Esophagus muscularis mucosa (tissue), 4 donors: ENCODE results near the gene ANKS3. TPM values are rescaled to one million over a fixed set of nuclear protein-coding genes. Genes with fewer than 3 reads are reported as not detected.
"Not testable (repeated sequence)": the region's sequence is repeated elsewhere in the genome, so short reads cannot be mapped to it uniquely, and the experiment has no call there.

Source experiments
- DNase-seq: peaks from one replicate; pipeline ENCODE4 v3.0.0-alpha.2; 2017; ENCODE audit errors: extremely low spot score
- H3K27ac ChIP-seq, 4 donors: fragments of 200-600 bp; sonication (generic); replicated peaks in 1 of 4; 1 replicate in 3 of 4; 2 replicates in 1 of 4; pipeline ENCODE4 v1.5.1; 2016 to 2019; ENCODE audit warnings: mild to moderate bottlenecking in 1 of 4
- H3K27me3 ChIP-seq, 4 donors: fragments of 200-600 bp; sonication (generic); one replicate each; pipeline versions ENCODE4 v1.5.1 to v1.6.0; 2016 to 2019
- H3K36me3 ChIP-seq, 4 donors: fragments of 200-600 bp; sonication (generic); one replicate each; pipeline ENCODE4 v1.5.1; 2016 to 2019
- H3K4me1 ChIP-seq, 4 donors: fragments of 200-600 bp; sonication (generic); one replicate each; pipeline ENCODE4 v1.5.1; 2016 to 2019
- H3K4me3 ChIP-seq, 4 donors: fragments of 200-600 bp; sonication (generic); 1 replicate in 2 of 4; 2 replicates in 2 of 4; pipeline ENCODE4 v1.5.1; 2016 to 2019; ENCODE audit warnings: mild to moderate bottlenecking in 4 of 4, moderate library complexity in 1 of 4
- H3K9me3 ChIP-seq, 4 donors: fragments of 200-600 bp; sonication (generic); 1 replicate in 3 of 4; 2 replicates in 1 of 4; pipeline ENCODE4 v1.5.1; 2016 to 2019
- EP300 ChIP-seq: sonication (generic); formaldehyde crosslinking; IDR thresholded peaks from one replicate; pipeline ENCODE4 v1.6.1; 2017; ENCODE audit warnings: antibody characterized with exemption
- POLR2A ChIP-seq: fragments of 450-650 bp; IDR thresholded peaks from one replicate; pipeline ENCODE4 v1.6.1; 2017; ENCODE audit warnings: antibody characterized with exemption, moderate library complexity, mild to moderate bottlenecking, low read depth
- POLR2AphosphoS5 ChIP-seq, 2 donors: sonication (generic); formaldehyde crosslinking; IDR thresholded peaks; one replicate each; pipeline ENCODE4 v1.6.1; 2017; ENCODE audit warnings: antibody characterized with exemption in 2 of 2
- WGBS: methylation state at CpG from one replicate; pipeline ENCODE4 v1.1.5; 2018; 5-methylcytosine and 5-hydroxymethylcytosine counted together
- intact Hi-C: fragments of 100-400 bp; cut with DNase I; formaldehyde crosslinking; loops from one replicate; pipeline ENCODE4 v1.15.1; 2023
- total RNA-seq, 4 donors: library from RNA; depleted of rRNA; stranded (reverse); fragments of >200 nt; gene quantifications; one replicate each; pipeline versions ENCODE4 v1.1.0 to v1.2.1, GENCODE V29; 2016
- TF ChIP-seq, protein P1 (sequence below), 3 experiments: fragments of 200-600 bp in 2 of 3; fragments of 450-650 bp in 1 of 3; sonication (generic) in 2 of 3; IDR thresholded peaks; one replicate each; pipeline ENCODE4 v1.5.1; 2017 to 2019; ENCODE audit warnings: antibody characterized with exemption in 3 of 3, mild to moderate bottlenecking in 2 of 3, moderate library complexity in 1 of 3

Gene ANKS3
- total RNA-seq, 4 donors from 2014 or later: 17.0 to 29.0 (median 24.7) TPM

DNA sequence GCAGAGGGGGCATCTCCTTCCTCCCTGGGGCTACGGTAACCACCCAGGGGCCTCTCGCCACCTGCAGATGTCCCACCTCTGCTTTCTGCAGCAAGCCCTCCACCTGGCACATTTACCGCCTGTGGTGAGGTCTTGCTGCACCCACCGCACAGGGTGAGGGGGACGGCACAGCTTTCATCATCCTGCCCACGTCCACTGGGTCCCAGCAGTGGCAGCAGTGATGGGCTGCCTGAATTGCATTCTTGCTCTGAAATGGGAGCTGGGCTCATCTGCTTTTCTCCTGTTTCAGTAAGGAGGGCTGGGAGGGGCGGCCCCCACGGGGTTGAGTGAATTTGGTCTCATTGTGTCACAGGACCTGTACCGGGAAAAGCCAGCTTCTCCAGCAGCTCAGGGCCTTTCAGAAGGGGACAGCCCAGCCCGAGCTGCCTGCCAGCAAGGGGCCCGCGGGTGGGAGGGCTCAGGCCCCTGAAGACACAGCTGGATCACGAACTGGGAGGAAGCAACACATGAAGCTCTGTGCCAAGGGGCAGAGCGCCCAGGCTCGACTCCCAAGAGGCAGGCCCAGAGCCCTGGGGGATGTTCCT, 13.0 kb upstream of the ANKS3 start:
- no peak for DNase-seq
- Histone ChIP-seq H3K4me1 (peaks cover 7 to 27% (median 19%) of the 10 kb centered on the region in 4 donors), H3K36me3 (peaks cover 20 to 36% (median 33%) of the 10 kb centered on the region in 4 donors), H3K27me3 (no peaks in the 10 kb centered on the region), H3K27ac (peak overlapping the region in 1 of 4 donors; percentile 29), H3K9me3 (no peaks in the 10 kb centered on the region), H3K4me3 (no peak overlapping the region)
- TF ChIP-seq, protein P1, sequence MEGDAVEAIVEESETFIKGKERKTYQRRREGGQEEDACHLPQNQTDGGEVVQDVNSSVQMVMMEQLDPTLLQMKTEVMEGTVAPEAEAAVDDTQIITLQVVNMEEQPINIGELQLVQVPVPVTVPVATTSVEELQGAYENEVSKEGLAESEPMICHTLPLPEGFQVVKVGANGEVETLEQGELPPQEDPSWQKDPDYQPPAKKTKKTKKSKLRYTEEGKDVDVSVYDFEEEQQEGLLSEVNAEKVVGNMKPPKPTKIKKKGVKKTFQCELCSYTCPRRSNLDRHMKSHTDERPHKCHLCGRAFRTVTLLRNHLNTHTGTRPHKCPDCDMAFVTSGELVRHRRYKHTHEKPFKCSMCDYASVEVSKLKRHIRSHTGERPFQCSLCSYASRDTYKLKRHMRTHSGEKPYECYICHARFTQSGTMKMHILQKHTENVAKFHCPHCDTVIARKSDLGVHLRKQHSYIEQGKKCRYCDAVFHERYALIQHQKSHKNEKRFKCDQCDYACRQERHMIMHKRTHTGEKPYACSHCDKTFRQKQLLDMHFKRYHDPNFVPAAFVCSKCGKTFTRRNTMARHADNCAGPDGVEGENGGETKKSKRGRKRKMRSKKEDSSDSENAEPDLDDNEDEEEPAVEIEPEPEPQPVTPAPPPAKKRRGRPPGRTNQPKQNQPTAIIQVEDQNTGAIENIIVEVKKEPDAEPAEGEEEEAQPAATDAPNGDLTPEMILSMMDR (IDR thresholded peaks at IDR 0.05): no peak
- WGBS: 58% methylated on average over 12 of the region's 15 CpGs
- intact Hi-C loops: no loop called here

DNA sequence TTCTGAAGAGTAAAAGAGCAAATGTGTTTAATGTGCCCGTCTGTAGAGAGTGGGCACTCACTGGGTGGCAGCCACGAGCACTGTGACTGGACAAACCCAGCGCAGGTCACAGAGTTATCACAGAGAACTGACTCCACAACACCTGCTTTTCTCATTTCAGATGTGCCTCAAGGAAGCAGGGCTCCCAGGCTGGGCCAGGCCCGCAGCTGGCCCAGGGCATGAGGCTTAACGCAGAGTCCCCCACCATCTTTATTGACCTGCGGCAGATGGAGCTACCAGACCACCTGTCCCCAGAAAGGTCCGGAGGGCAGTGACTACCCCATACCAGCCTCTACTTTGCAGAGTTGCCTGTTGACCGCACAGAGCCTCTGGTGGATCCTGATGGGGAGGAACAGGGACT, 12.1 kb upstream of the ANKS3 start:
- H3K9me3 ChIP-seq: no peaks in the 10 kb centered on the region
- intact Hi-C loops: no loop called here
- WGBS: 69% methylated on average over 3 of the region's 8 CpGs
- no peak for TF ChIP-seq POLR2A
- TF ChIP-seq, protein P1 (IDR thresholded peaks at IDR 0.05): no peak
- no peak for TF ChIP-seq EP300
- no peak for TF ChIP-seq POLR2AphosphoS5 (IDR thresholded peaks at IDR 0.05)
- H3K27me3 ChIP-seq: no peaks in the 10 kb centered on the region
- DNase-seq: no peak
- peaks cover 11 to 28% (median 24%) of the 10 kb centered on the region in 4 donors for H3K36me3 ChIP-seq
- peaks cover 7 to 27% (median 19%) of the 10 kb centered on the region in 4 donors for H3K4me1 ChIP-seq
- no peak overlapping the region for H3K27ac ChIP-seq
- H3K4me3 ChIP-seq: no peak overlapping the region

DNA sequence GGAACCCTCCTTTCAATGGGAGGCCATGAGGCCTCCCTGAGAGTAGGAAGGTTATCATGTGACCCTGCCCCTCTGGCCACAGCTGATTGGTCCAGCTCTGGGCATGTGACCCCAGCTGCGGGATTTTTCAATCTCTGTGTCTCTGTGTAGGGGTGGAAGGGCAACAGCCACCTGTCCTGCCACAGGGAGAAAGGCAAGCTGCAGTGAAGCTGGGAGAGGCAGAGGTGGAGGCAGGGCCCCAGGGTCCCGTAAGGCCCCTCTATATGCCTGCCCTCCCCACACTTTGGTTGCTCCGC, 11.2 kb upstream of the ANKS3 start:
- Histone ChIP-seq H3K9me3 (no peaks in the 10 kb centered on the region), H3K36me3 (peaks cover 6 to 18% (median 15%) of the 10 kb centered on the region in 4 donors), H3K4me1 (peaks cover 7 to 27% (median 19%) of the 10 kb centered on the region in 4 donors), H3K27me3 (no peaks in the 10 kb centered on the region), H3K4me3 (no peak overlapping the region), H3K27ac (no peak overlapping the region)
- TF ChIP-seq, protein P1 (IDR thresholded peaks at IDR 0.05): no peak
- TF ChIP-seq EP300: no peak
- intact Hi-C loops: no loop called here
- no peak for DNase-seq
- WGBS: 91% methylated on average over 3 of the region's 3 CpGs

DNA sequence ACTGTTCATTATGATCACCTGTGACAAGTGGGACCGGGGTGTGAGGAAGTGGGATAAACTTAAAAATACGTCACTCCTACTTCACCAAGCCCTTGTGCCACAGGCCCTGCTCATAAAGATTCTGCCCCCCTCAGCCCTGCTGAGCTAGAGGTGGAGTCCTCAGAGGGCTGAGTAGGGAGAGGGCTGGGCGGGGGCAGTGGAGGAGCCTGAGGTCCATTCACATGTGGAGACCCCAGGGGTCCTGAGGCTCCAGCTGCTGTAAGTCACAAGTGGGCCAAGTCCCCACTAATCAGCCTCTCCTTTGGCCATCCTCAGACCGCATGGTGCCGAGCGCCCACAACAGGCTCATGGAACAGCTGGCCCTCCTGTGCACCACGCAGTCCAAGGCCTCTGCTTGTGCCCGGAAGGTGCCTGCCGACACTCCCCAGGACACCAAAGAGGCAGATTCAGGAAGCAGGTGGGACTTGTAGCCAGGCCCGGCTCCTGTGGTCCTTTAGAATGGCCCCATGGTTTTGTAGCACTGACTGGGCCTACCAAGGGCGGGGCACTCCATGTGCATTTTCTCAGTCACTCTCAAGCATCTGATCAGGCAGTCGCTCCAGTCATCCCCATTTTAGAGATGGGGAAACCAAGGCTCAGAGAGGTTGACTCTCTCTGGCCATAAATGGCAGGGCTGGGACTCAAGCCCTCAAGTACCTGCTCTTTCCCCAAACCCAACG, 10.6 kb upstream of the ANKS3 start:
- TF ChIP-seq POLR2A: no peak
- intact Hi-C loops: no loop called here

DNA sequence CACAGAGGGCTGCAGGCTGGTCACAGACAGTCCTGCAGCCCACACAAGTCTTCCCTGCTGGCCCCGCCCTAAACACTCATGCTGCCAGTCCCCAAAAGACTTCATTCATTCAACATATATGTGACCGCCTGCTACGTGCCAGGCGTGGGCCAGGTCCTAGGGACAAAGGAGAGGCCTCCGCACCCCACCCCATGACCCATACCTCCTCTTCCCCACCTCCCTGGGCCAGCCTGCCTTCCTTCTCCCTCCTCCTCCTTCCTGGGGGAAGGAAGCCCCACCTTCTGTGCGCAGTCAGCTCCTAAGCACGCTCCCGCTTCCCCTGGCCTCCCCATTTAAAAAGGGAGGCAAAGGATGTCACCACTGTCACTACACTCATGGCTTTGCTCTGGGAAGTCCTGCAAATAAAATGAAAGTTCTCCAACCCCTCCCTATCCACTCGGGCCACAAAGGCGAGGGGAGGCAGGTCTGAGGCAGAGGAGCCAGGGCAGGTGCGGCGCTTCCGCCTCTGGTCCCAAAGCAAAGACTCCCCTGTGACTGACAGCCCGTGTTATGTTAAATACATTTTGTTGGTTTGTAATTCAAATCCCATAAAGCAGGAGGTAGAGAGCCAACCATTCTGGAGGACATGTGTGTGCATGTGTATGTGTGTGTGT, 9.3 kb upstream of the ANKS3 start:
- no peaks in the 10 kb centered on the region for H3K9me3 ChIP-seq
- TF ChIP-seq EP300 (no peak), POLR2A (no peak), POLR2AphosphoS5 (IDR thresholded peaks at IDR 0.05) (no peak)
- TF ChIP-seq, protein P1 (IDR thresholded peaks at IDR 0.05): no peak
- no peak overlapping the region for H3K27ac ChIP-seq
- 58% methylated on average over 14 of the region's 14 CpGs for WGBS
- H3K4me3 ChIP-seq: no peak overlapping the region
- intact Hi-C loops: no loop called here
- no peak for DNase-seq
- peaks cover 7 to 27% (median 19%) of the 10 kb centered on the region in 4 donors for H3K4me1 ChIP-seq
- H3K36me3 ChIP-seq: no peaks in the 10 kb centered on the region
- no peaks in the 10 kb centered on the region for H3K27me3 ChIP-seq

More for the DNA sequence above, 10.6 kb upstream of the ANKS3 start:
- Histone ChIP-seq H3K4me3 (no peak overlapping the region), H3K27ac (no peak overlapping the region), H3K9me3 (no peaks in the 10 kb centered on the region), H3K27me3 (no peaks in the 10 kb centered on the region), H3K36me3 (peaks cover 1 to 13% (median 10%) of the 10 kb centered on the region in 4 donors), H3K4me1 (peaks cover 7 to 27% (median 19%) of the 10 kb centered on the region in 4 donors)
- no peak for DNase-seq
- WGBS: 75% methylated on average over 6 of the region's 13 CpGs

DNA sequence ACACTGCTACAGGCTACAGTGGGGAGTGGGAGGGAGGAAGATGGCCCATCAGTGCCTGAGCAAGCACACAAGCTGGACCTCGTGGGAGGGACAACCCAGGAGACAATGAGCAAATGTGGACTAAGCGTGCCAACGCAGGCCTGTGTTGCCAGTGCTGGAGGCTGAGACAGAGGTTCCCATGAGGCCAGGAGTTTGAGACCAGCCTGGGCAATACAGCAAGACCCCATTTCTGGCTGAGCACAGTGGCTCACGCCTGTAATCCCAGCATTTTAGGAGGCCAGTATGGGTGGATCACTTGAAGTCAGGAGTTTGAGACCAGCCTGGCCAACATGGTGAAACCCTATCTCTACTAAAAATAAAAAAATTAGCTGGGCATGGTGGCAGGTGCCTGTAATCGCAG, 4.3 kb upstream of the ANKS3 start:
- H3K36me3 ChIP-seq, H3K9me3 ChIP-seq, H3K27me3 ChIP-seq, H3K4me3 ChIP-seq, H3K27ac ChIP-seq, DNase-seq: not testable (repeated sequence)
- H3K4me1 ChIP-seq: peaks cover 12 to 22% (median 17%) of the 10 kb centered on the region in 4 donors
- intact Hi-C loops: loop anchor here (10.0 kb wide), 1 partner anchor 216 kb away; the partner anchor contains the start of gene SEC14L5
- WGBS: 81% methylated on average over 5 of the region's 5 CpGs
